ENCODE data around the gene BST1.

BST1 gene

DNA sequence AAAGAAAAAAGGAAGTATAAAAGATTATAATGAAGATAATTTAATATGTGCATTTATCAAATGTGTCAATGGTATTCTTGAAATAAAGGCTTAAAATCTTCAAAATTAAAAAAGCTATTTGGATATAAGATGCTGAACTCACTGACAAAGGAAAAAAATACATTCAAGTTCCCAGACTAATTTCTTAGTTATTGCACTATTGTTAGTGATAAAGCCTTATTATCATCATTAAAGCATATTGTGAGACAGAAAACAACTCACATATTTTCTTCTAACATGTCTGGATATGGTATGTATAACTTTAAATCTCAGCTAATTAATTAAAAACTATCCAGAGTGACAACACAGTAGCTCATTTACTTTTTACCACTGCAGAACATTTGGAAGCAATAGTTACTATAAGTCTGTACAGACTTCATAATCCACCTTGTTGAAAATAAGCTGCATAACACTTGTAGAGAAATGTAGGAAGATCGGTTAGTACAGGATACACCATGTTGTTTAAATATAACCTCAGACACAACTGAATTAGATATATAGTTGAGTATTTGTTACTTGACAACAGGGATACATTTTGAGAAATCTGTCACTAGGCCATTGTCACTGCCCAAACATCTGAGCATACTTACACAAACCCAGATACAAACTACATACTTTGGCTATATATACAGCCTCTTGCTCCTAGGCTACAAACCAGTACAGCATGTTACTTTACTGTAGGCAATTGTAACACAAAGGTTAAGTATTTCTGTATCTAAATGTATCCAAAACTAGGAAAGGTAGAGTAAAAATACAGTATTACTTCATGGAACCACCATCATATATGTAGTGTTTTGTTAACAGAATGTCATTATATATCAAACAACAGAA, 34.1 kb upstream of the BST1 start:
- peak overlapping the region; percentile 94 for H3K27ac ChIP-seq (ENCODE audit: poor library complexity, severe bottlenecking)
- H3K36me3 ChIP-seq (ENCODE audit: low read depth), result peaks cover 72% of the 10 kb centered on the region
- DNase-seq (ENCODE audit: low spot score) (no peak), ATAC-seq (ENCODE audit: low read depth) (no peak)
- H3K27me3 ChIP-seq (ENCODE audit: insufficient read depth, poor library complexity, severe bottlenecking), result no peaks in the 10 kb centered on the region
- TF ChIP-seq, protein P1, sequence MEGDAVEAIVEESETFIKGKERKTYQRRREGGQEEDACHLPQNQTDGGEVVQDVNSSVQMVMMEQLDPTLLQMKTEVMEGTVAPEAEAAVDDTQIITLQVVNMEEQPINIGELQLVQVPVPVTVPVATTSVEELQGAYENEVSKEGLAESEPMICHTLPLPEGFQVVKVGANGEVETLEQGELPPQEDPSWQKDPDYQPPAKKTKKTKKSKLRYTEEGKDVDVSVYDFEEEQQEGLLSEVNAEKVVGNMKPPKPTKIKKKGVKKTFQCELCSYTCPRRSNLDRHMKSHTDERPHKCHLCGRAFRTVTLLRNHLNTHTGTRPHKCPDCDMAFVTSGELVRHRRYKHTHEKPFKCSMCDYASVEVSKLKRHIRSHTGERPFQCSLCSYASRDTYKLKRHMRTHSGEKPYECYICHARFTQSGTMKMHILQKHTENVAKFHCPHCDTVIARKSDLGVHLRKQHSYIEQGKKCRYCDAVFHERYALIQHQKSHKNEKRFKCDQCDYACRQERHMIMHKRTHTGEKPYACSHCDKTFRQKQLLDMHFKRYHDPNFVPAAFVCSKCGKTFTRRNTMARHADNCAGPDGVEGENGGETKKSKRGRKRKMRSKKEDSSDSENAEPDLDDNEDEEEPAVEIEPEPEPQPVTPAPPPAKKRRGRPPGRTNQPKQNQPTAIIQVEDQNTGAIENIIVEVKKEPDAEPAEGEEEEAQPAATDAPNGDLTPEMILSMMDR (IDR thresholded peaks at IDR 0.05; ENCODE audit: poor library complexity, severe bottlenecking), result no peak
- H3K9me3 ChIP-seq (ENCODE audit: severe bottlenecking), result no peaks in the 10 kb centered on the region
- H3K4me3 ChIP-seq (ENCODE audit: severe bottlenecking), result no peak overlapping the region
- peaks cover 30% of the 10 kb centered on the region for H3K4me1 ChIP-seq (ENCODE audit: insufficient read depth, poor library complexity, severe bottlenecking)

DNA sequence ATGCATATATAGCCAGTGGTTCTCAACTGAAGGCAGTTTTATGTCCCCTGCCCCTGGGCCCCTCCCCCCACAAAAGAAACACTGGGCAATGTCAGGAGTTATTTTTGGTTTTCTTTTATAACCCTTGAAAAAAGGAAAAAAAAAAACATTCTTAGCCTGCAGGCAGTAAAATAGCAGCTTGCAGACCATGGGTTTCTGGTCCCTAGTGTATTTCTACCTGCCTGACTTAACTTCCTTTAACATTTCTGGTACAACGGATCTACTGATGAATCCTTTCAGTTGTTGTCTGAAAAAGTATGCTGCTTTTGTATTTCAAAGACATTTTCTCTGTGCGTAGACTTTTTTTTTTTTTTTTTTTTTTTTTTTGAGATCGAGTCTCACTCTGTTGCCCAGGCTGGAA, 32.3 kb upstream of the BST1 start:
- Histone ChIP-seq H3K27me3 (ENCODE audit: insufficient read depth, poor library complexity, severe bottlenecking) (no peaks in the 10 kb centered on the region), H3K36me3 (ENCODE audit: low read depth) (peaks cover 64% of the 10 kb centered on the region), H3K27ac (ENCODE audit: poor library complexity, severe bottlenecking) (peak overlapping the region; percentile 94), H3K4me1 (ENCODE audit: insufficient read depth, poor library complexity, severe bottlenecking) (peaks cover 34% of the 10 kb centered on the region), H3K4me3 (ENCODE audit: severe bottlenecking) (no peak overlapping the region), H3K9me3 (ENCODE audit: severe bottlenecking) (no peaks in the 10 kb centered on the region)
- ATAC-seq (ENCODE audit: low read depth) (no peak), DNase-seq (ENCODE audit: low spot score) (no peak)
- TF ChIP-seq, protein P1 (IDR thresholded peaks at IDR 0.05; ENCODE audit: poor library complexity, severe bottlenecking), result no peak

DNA sequence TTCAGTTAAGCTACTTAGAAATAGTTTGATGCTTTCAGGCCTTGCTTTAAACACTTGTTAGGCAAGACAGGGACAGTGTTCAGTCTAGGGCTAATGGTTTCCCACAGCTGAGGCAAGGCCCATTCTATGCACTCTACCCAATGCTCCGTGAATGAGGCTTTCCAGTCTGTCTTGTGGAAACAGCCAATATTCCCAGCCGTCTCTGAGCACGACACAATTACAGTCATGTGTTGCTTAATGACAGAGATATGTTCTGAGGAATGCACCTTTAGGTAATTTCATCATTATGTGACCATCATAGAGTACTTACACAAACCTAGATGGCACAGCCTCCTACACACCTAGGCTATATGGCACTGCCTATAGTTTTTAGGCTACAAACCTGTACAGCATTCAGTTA, 30.8 kb upstream of the BST1 start:
- H3K27me3 ChIP-seq (ENCODE audit: insufficient read depth, poor library complexity, severe bottlenecking), result no peaks in the 10 kb centered on the region
- DNase-seq (ENCODE audit: low spot score) (no peak), ATAC-seq (ENCODE audit: low read depth) (peak; percentile 29; the same call in 1 of the 3 replicates)
- peak overlapping the region; percentile 94 for H3K27ac ChIP-seq (ENCODE audit: poor library complexity, severe bottlenecking)
- H3K4me1 ChIP-seq (ENCODE audit: insufficient read depth, poor library complexity, severe bottlenecking), result peaks cover 40% of the 10 kb centered on the region
- H3K4me3 ChIP-seq (ENCODE audit: severe bottlenecking), result no peak overlapping the region
- TF ChIP-seq, protein P1 (IDR thresholded peaks at IDR 0.05; ENCODE audit: poor library complexity, severe bottlenecking), result no peak
- peaks cover 67% of the 10 kb centered on the region for H3K36me3 ChIP-seq (ENCODE audit: low read depth)
- no peaks in the 10 kb centered on the region for H3K9me3 ChIP-seq (ENCODE audit: severe bottlenecking)

DNA sequence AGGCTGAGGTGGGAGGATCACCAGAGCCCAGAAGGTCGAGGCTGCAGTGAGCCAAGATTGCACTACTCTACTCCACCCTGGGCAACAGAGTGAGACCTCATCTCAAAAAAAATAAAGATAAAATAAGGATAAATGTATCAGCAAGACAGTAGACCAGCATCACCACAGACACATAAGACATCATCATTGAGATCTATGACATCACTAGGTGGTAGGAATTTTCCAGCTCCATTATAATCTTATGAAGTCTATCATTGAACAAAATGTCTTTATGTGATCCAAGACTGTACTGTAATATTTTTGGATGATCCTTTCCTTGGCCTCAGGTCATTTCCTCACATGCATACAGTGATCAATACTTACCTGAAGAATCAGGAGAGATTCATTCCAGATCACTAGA, 29.5 kb upstream of the BST1 start:
- no peaks in the 10 kb centered on the region for H3K9me3 ChIP-seq (ENCODE audit: severe bottlenecking)
- ATAC-seq (ENCODE audit: low read depth) (no peak), DNase-seq (ENCODE audit: low spot score) (no peak)
- H3K4me3 ChIP-seq (ENCODE audit: severe bottlenecking), result no peak overlapping the region
- H3K4me1 ChIP-seq (ENCODE audit: insufficient read depth, poor library complexity, severe bottlenecking), result peaks cover 50% of the 10 kb centered on the region
- TF ChIP-seq, protein P1 (IDR thresholded peaks at IDR 0.05; ENCODE audit: poor library complexity, severe bottlenecking), result no peak
- peak overlapping the region; percentile 2 for H3K27ac ChIP-seq (ENCODE audit: poor library complexity, severe bottlenecking)
- no peaks in the 10 kb centered on the region for H3K27me3 ChIP-seq (ENCODE audit: insufficient read depth, poor library complexity, severe bottlenecking)
- peaks cover 60% of the 10 kb centered on the region for H3K36me3 ChIP-seq (ENCODE audit: low read depth)

DNA sequence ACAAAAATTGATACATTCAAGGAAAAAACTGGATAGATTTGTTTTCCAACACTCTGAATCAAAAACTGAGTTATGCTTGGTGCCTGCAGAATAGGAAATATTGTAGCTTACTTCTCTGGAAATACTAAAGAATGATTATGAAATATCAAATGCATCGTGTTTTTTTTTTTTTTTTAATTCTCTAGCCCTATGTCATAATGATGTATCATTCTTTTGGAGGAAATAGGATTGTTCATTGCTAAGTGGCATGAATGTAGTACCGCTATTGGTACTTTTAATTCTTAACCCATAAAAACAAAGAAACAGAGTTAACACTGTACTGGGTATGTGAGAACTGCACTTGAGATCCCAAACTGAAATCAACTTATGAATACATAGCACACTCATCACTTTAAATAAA, 28.8 kb upstream of the BST1 start:
- H3K27me3 ChIP-seq (ENCODE audit: insufficient read depth, poor library complexity, severe bottlenecking), result no peaks in the 10 kb centered on the region
- no peaks in the 10 kb centered on the region for H3K9me3 ChIP-seq (ENCODE audit: severe bottlenecking)
- no peak overlapping the region for H3K4me3 ChIP-seq (ENCODE audit: severe bottlenecking)
- peaks cover 49% of the 10 kb centered on the region for H3K4me1 ChIP-seq (ENCODE audit: insufficient read depth, poor library complexity, severe bottlenecking)
- peaks cover 60% of the 10 kb centered on the region for H3K36me3 ChIP-seq (ENCODE audit: low read depth)
- H3K27ac ChIP-seq (ENCODE audit: poor library complexity, severe bottlenecking), result peak overlapping the region; percentile 2
- ATAC-seq (ENCODE audit: low read depth) (no peak), DNase-seq (ENCODE audit: low spot score) (no peak)
- TF ChIP-seq, protein P1 (IDR thresholded peaks at IDR 0.05; ENCODE audit: poor library complexity, severe bottlenecking), result no peak

Data from RWPE2 (cell line).